Gastroesophageal sphincter (tissue), 4 donors: Measurements from ENCODE around the gene FAM181B. TPM values are rescaled to one million over a fixed set of nuclear protein-coding genes. Genes with fewer than 3 reads are reported as not detected.

ENCODE experiments used
- ATAC-seq: fragments of 150-250 bp; one replicate; pipeline ENCODE4 v1.9.1; 2016; ENCODE audit warnings: mild to moderate bottlenecking, moderate library complexity
- H3K27ac ChIP-seq, 4 donors: fragments of 200-600 bp; sonication (generic) in 3 of 4; 1 replicate in 3 of 4; 2 replicates in 1 of 4; pipeline ENCODE4 v1.5.1; 2016 to 2019
- H3K27me3 ChIP-seq: fragments of 200-600 bp; sonication (generic); one replicate; pipeline ENCODE4 v1.5.1; 2019
- H3K36me3 ChIP-seq, 2 donors: fragments of 200-600 bp; sonication (generic); one replicate each; pipeline ENCODE4 v1.5.1; 2019; ENCODE audit warnings: control low read depth in 1 of 2
- H3K4me1 ChIP-seq, 3 donors: fragments of 200-600 bp; sonication (generic); 1 replicate in 2 of 3; 2 replicates in 1 of 3; pipeline ENCODE4 v1.5.1; 2016 to 2019; ENCODE audit warnings: control low read depth in 2 of 3
- H3K4me3 ChIP-seq, 2 donors: fragments of 200-600 bp; sonication (generic); one replicate each; pipeline ENCODE4 v1.5.1; 2019; ENCODE audit warnings: mild to moderate bottlenecking in 1 of 2, moderate library complexity in 1 of 2
- H3K9me3 ChIP-seq, 3 donors: fragments of 200-600 bp; sonication (generic); one replicate each; pipeline ENCODE4 v1.5.1; 2017 to 2019; ENCODE audit warnings: control low read depth in 2 of 3
- EP300 ChIP-seq: sonication (generic); formaldehyde crosslinking; IDR thresholded peaks from one replicate; pipeline ENCODE4 v1.6.1; 2017; ENCODE audit warnings: antibody characterized with exemption, mild to moderate bottlenecking
- POLR2A ChIP-seq, 2 donors: fragments of 450-650 bp; IDR thresholded peaks; one replicate each; pipeline ENCODE4 v1.6.1; 2017; ENCODE audit warnings: antibody characterized with exemption in 2 of 2, mild to moderate bottlenecking in 2 of 2, moderate library complexity in 1 of 2
- POLR2AphosphoS5 ChIP-seq: sonication (generic); formaldehyde crosslinking; IDR thresholded peaks from one replicate; pipeline ENCODE4 v1.6.1; 2017; ENCODE audit warnings: antibody characterized with exemption
- WGBS, 2 donors: methylation state at CpG; one replicate each; pipeline ENCODE4 v1.1.5; 2018; ENCODE audit warnings: low coverage in 1 of 2; 5-methylcytosine and 5-hydroxymethylcytosine counted together
- total RNA-seq, 4 donors: library from RNA; depleted of rRNA; stranded (reverse); fragments of >200 nt; gene quantifications; one replicate each; pipeline ENCODE4 v1.1.0, GENCODE V29; 2016
- TF ChIP-seq, protein P1 (sequence below), 4 experiments: fragments of 200-600 bp in 2 of 4; fragments of 450-650 bp in 2 of 4; sonication (generic) in 1 of 4; IDR thresholded peaks; one replicate each; pipeline ENCODE4 v1.5.1; 2017 to 2019; ENCODE audit warnings: antibody characterized with exemption in 4 of 4, mild to moderate bottlenecking in 2 of 4, moderate library complexity in 2 of 4

The FAM181B gene, protein sequence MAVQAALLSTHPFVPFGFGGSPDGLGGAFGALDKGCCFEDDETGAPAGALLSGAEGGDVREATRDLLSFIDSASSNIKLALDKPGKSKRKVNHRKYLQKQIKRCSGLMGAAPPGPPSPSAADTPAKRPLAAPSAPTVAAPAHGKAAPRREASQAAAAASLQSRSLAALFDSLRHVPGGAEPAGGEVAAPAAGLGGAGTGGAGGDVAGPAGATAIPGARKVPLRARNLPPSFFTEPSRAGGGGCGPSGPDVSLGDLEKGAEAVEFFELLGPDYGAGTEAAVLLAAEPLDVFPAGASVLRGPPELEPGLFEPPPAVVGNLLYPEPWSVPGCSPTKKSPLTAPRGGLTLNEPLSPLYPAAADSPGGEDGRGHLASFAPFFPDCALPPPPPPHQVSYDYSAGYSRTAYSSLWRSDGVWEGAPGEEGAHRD
- total RNA-seq: 1 to 10 TPM in 3 of 4 donors, under 1 TPM in 1; 0.81 to 1.9 (median 1.4) TPM

DNA sequence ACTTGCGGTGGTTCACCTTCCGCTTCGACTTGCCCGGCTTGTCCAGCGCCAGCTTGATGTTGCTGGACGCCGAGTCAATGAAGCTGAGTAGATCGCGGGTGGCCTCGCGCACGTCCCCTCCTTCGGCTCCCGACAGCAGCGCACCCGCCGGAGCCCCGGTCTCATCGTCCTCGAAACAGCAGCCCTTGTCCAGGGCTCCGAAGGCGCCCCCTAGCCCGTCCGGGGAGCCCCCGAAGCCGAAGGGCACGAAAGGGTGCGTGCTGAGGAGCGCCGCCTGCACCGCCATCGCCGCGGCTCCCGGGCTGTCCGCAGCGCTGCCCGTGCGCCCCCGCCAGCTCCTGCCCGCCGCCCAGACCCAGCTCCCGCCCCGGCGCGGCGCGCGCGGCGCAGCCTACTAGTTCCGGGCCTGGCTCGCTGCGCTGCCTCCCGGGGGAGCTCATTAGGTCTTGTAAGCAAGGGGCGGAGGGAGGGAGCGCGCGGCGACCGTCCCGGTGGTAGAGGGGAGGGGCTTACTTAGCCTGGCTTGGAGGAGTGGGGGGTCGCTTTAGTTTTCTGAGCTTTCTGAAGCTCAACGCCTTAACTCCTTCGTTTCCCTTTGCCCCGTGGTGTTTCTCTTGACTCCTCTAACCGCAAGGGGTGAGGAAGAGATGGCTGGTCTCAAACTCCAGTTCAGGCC lies at the start of gene FAM181B:
Gene FAM181B (minus strand): TSS at position 421 of the 676 bp plus-strand sequence. CDS start 135 bp downstream, at position 286.
- peak within 1 kb of the TSS in 3 of 4 donors; percentile 69 to 75 (median 73) for H3K27ac ChIP-seq
- no peaks in the 10 kb centered on the region for H3K9me3 ChIP-seq
- ATAC-seq: peak; percentile 77
- H3K36me3 ChIP-seq: no peaks in the 10 kb centered on the region
- peak within 1 kb of the TSS; percentile 29 to 63 for H3K4me3 ChIP-seq
- peaks cover 0 to 19% (median 0%) of the 10 kb centered on the region in 3 donors for H3K4me1 ChIP-seq
- TF ChIP-seq, protein P1, sequence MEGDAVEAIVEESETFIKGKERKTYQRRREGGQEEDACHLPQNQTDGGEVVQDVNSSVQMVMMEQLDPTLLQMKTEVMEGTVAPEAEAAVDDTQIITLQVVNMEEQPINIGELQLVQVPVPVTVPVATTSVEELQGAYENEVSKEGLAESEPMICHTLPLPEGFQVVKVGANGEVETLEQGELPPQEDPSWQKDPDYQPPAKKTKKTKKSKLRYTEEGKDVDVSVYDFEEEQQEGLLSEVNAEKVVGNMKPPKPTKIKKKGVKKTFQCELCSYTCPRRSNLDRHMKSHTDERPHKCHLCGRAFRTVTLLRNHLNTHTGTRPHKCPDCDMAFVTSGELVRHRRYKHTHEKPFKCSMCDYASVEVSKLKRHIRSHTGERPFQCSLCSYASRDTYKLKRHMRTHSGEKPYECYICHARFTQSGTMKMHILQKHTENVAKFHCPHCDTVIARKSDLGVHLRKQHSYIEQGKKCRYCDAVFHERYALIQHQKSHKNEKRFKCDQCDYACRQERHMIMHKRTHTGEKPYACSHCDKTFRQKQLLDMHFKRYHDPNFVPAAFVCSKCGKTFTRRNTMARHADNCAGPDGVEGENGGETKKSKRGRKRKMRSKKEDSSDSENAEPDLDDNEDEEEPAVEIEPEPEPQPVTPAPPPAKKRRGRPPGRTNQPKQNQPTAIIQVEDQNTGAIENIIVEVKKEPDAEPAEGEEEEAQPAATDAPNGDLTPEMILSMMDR (IDR thresholded peaks at IDR 0.05): no peak
- TF ChIP-seq POLR2A (IDR thresholded peaks at IDR 0.05): no peak
- TF ChIP-seq EP300: no peak
- no peak for TF ChIP-seq POLR2AphosphoS5
- WGBS, 2 donors: 3% methylated on average over 26 of the region's 67 CpGs; no CpG with 5 or more reads in 1 of the 2 donors
- peaks cover 50% of the 10 kb centered on the region for H3K27me3 ChIP-seq

DNA sequence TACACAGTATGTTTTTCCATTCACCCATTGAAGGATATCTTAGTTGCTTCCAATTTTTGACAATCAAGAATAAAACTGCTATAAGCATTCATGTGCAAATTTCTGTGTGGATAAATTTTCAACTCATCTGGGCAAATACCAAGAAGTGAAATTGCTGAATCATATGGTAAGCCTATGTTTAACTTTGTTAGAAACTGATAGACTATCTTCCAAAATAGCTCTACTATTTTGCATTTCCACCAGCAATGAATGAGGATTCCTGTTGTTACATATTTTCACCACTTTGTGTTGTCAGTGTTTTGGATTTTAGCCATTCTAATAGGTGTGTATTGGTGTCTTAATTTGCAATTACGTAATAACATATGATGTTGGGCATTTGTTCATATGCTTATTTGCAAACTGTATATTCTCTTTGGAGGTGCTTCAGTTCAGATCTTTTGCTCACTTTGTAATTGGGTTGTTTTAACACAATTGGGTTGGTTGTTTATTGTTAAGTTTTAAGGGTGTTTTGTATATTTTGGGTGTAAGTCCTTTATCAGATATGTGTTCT lies 49.2 kb upstream of the FAM181B start:
- 100% methylated on average over 1 of the region's 1 CpG for WGBS, 2 donors
- no peak for ATAC-seq
- Histone ChIP-seq H3K27me3 (no peaks in the 10 kb centered on the region), H3K9me3 (no peaks in the 10 kb centered on the region), H3K27ac (no peak overlapping the region), H3K4me1 (no peaks in the 10 kb centered on the region), H3K4me3 (no peak overlapping the region), H3K36me3 (no peaks in the 10 kb centered on the region)
- TF ChIP-seq, protein P1 (IDR thresholded peaks at IDR 0.05): no peak

DNA sequence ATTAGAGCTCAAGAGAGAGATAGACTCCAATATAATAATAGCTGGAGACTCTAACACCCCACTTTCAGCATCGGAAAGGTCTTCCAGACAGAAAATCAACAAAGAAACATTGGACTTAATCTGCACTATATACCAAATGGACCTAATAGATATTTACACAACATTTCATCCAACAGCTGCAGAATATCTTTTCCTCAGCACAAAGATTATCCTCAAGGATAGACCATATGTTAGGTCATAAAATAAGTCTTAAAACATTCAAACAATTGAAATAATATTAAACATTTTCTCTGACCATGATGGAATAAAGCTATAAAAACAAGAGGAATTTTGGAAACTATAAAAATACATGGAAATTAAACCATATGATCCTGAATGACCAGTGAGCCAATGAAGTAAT lies 45.1 kb upstream of the FAM181B start:
- H3K4me1 ChIP-seq: no peaks in the 10 kb centered on the region
- H3K27me3 ChIP-seq: no peaks in the 10 kb centered on the region
- ATAC-seq: no peak
- H3K27ac ChIP-seq: no peak overlapping the region
- WGBS, 2 donors: 38 to 67% methylated on average over 1 of the region's 1 CpG
- no peaks in the 10 kb centered on the region for H3K36me3 ChIP-seq
- H3K9me3 ChIP-seq: peaks cover 0 to 29% (median 0%) of the 10 kb centered on the region in 3 donors
- no peak overlapping the region for H3K4me3 ChIP-seq
- TF ChIP-seq POLR2AphosphoS5 (no peak), POLR2A (IDR thresholded peaks at IDR 0.05) (no peak), EP300 (no peak)
- TF ChIP-seq, protein P1 (IDR thresholded peaks at IDR 0.05): no peak

DNA sequence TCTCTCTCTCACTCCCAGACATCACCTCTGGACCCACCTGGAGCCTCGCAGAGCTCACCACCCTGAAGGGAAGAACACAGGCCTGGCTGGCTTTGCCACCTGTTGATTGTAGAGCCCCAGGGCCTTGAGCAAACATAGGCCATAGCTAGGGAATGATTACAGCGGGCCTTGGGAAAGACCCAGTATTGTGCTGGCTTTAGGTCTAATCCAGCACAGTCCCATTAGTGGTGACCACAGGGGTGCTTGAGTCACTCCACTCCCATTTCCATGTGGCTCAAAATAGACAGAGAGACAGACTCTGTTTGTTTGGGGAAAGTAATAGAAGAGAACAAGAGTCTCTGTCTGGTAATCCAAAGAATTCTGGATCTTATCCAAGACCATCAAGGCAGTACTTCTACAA lies 42.7 kb upstream of the FAM181B start:
- 100% methylated on average over 1 of the region's 2 CpGs; no CpG with 5 or more reads in 1 of the 2 donors for WGBS, 2 donors
- H3K27ac ChIP-seq: no peak overlapping the region
- H3K4me3 ChIP-seq: no peak overlapping the region
- H3K4me1 ChIP-seq: no peaks in the 10 kb centered on the region
- no peaks in the 10 kb centered on the region for H3K27me3 ChIP-seq
- ATAC-seq: no peak
- no peaks in the 10 kb centered on the region for H3K36me3 ChIP-seq
- H3K9me3 ChIP-seq: peaks cover 0 to 29% (median 0%) of the 10 kb centered on the region in 3 donors
- TF ChIP-seq POLR2A (IDR thresholded peaks at IDR 0.05) (no peak), POLR2AphosphoS5 (no peak), EP300 (no peak)
- TF ChIP-seq, protein P1 (IDR thresholded peaks at IDR 0.05): no peak
